Measurements from ENCODE around the gene NPAS3. TPM values are rescaled to one million over a fixed set of nuclear protein-coding genes. Genes with fewer than 3 reads are reported as not detected.

Gene NPAS3
- total RNA-seq, 6 experiments from 2014 or later, result 0.11 to 0.83 (median 0.21) TPM; not detected in 2

- intact Hi-C loops (cut with DNase I), result no loop called here
- H3K4me1 ChIP-seq, result no peaks in the 10 kb centered on the region
- 43% methylated on average over 6 of the region's 6 CpGs for WGBS (ENCODE audit: insufficient coverage, low coverage, low lambda C conversion rate, missing lambda C conversion rate)
Measured at GRCh38 chr14:33851366-33851765, 912.7 kb downstream of the NPAS3 start.

GRCh38 chr14:33851931-33852330, 913.3 kb downstream of the NPAS3 start:
- intact Hi-C loops (cut with DNase I), result no loop called here
- no peak for DNase-seq

More at GRCh38 chr14:33851366-33851765, 912.7 kb downstream of the NPAS3 start:
- no peak overlapping the region for H3K4me3 ChIP-seq
- H3K36me3 ChIP-seq, result no peaks in the 10 kb centered on the region
- TF ChIP-seq CTCF (IDR thresholded peaks at IDR 0.05), result no peak
- no peak for TF ChIP-seq POLR2A (IDR thresholded peaks at IDR 0.05)
- no peak for DNase-seq
- H3K27ac ChIP-seq, result no peak overlapping the region
- no peak for ATAC-seq
- H3K9me3 ChIP-seq, result no peaks in the 10 kb centered on the region
- no peaks in the 10 kb centered on the region for H3K27me3 ChIP-seq

More at GRCh38 chr14:33851931-33852330, 913.3 kb downstream of the NPAS3 start:
- WGBS (ENCODE audit: insufficient coverage, low coverage, low lambda C conversion rate, missing lambda C conversion rate), result 41% methylated on average over 5 of the region's 5 CpGs
- Histone ChIP-seq H3K4me1 (no peaks in the 10 kb centered on the region), H3K36me3 (no peaks in the 10 kb centered on the region), H3K9me3 (no peaks in the 10 kb centered on the region), H3K27ac (no peak overlapping the region), H3K4me3 (no peak overlapping the region), H3K27me3 (no peaks in the 10 kb centered on the region)
- no peak for TF ChIP-seq POLR2A (IDR thresholded peaks at IDR 0.05)
- TF ChIP-seq CTCF (IDR thresholded peaks at IDR 0.05), result no peak
- no peak for ATAC-seq
